ENCODE data around the gene FKBP10. TPM values are rescaled to one million over a fixed set of nuclear protein-coding genes. Genes with fewer than 3 reads are reported as not detected.
"Not testable (repeated sequence)": the region's sequence is repeated elsewhere in the genome, so short reads cannot be mapped to it uniquely, and the experiment has no call there.

The FKBP10 gene
- total RNA-seq, 2 donors from 2014 or later = 0.64 to 0.74 TPM

DNA sequence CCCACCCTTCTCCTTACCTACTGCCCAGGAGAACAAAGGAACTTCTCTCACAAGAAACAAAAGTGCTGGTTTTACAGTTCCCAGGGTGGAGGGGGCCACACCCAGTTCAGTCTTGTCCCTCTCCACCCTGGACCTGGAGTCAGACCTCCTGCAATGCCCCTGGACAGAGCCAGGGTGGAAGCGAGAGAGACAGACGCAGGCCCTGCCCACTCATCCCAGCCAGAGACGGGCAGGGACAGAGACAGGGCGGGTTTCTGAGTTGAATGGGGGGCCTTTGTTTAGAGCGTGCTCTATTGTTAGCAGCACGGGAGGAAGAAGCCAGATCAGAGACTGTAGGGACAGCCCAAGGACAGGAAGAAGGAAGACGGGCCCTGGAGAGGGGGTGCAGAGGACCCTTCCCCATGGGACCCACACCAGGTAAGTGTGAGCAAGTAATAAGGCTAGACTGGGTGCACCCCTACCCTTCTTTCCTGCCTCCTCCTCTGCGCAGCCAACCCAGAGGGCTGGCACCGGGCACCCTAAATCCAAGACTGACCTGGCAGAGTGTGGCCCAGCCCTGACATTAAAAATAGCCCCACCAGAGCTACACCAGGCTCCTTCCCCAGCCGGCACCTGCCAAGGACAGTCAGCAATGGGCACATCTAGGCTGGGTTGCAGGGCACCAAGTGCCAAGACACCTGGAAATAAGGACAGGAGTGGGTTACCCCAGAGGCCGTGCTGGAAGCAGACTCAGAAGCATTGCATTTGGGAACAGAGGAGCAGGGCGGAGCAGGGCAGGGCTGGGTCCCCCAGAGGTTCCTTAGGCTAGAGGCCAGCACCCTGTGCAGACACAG is 37.2 kb upstream of the FKBP10 start:
- Mint-ChIP-seq H3K4me3 (no peak overlapping the region), H3K4me1 (ENCODE audit: low read depth in 2 of 2) (no peaks in the 10 kb centered on the region), H3K36me3 (no peaks in the 10 kb centered on the region), H3K27me3 (peaks cover 0 to 5% of the 10 kb centered on the region in 2 donors), H3K27ac (no peak overlapping the region), H3K9me3 (no peaks in the 10 kb centered on the region)
- no peak for DNase-seq (ENCODE audit: low spot score)
- ATAC-seq = peak; percentile 3 to 15

DNA sequence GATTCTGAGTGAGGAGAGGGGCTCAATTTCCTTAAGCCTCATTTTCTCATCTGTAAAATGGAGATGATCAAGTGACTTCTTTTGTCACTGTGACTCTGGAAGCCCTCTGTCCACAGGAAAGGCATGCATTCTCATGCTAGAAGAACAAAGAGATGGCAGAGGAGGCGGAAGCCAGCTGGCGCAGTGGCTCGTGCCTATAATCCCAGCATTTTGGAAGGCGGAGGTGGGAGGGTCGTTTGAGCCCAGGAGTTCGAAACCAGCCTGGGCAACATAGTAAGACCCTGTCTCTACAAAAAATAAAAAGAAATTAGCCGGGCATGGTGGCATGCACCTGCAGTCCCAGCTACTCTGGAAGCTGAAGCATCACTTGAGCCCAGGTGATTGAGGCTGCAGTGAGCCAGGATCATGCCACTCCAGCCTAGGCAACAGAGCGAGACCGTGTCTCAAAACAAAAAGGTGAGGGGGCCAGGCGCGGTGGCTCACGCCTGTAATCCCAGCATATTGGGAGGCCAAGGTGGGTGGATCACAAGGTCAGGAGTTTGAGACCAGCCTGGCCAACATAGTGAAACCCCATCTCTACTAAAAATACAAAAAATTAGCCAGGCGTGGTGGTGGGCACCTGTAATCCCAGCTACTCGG is 36.4 kb upstream of the FKBP10 start:
- DNase-seq (ENCODE audit: low spot score); H3K27me3 Mint-ChIP-seq; H3K27ac Mint-ChIP-seq; H3K9me3 Mint-ChIP-seq; H3K36me3 Mint-ChIP-seq; H3K4me3 Mint-ChIP-seq; ATAC-seq; H3K4me1 Mint-ChIP-seq (ENCODE audit: low read depth in 2 of 2): not testable (repeated sequence)

DNA sequence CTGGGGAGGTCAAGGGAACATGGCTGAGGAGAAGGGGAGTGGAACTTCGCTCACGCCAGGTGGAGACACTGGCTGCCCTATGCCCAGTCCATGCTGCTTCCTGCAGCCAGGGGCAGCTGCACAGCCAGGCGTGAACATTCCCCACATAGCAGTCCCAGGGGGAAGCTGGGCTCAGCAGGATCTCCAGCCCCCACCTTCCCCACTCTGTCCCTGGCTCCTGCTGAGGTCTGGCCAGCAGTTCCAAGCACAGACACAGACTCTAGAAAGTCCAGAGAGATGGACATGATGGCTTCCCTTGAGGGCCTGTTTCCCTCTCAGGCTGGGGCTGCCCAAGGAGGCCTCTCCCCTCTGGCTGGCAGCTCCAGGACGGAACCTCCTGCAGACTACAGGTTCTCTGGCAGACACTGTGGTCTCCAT is 35.6 kb upstream of the FKBP10 start:
- H3K9me3 Mint-ChIP-seq = no peaks in the 10 kb centered on the region
- peak in 1 of 2 donors; percentile 9 for ATAC-seq

DNA sequence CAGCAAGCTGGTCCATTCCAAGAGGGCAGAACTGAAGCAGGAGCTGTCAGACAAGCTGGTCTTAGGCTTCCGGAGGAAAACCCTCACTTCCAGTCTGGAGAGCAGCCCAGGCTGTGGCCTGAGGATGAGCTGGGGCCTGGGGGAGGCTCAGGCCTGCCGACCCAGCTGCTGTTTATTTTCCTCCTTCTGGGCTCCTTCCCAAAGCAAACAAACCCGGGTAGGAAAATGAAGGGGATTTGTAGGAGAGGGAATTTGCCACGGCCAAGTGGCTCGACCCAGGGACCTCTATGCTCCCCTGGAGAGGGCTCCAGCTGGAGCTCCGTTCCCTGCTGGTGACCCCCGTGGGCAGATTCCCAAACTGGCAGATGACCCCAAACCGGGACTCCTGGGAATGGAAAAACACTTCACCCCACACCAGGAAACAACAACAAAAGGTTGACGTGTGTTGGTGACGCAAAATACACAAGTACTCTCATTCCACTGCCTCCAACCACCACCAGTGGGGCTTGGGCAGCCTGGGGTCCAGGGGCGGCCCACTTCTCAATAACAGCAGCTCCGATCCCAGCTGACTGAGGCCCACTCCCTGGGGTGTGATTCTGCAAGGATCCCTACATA is 35.1 kb upstream of the FKBP10 start:
- no peak for ATAC-seq
- H3K9me3 Mint-ChIP-seq = no peaks in the 10 kb centered on the region
- H3K27me3 Mint-ChIP-seq = peaks cover 9 to 16% of the 10 kb centered on the region in 2 donors
- no peak overlapping the region for H3K27ac Mint-ChIP-seq
- H3K4me1 Mint-ChIP-seq (ENCODE audit: low read depth in 2 of 2) = no peaks in the 10 kb centered on the region
- H3K4me3 Mint-ChIP-seq = no peak overlapping the region
- no peaks in the 10 kb centered on the region for H3K36me3 Mint-ChIP-seq
- DNase-seq (ENCODE audit: low spot score) = no peak

More for the DNA sequence above, 35.6 kb upstream of the FKBP10 start:
- Mint-ChIP-seq H3K36me3 (no peaks in the 10 kb centered on the region), H3K27me3 (peaks cover 7 to 13% of the 10 kb centered on the region in 2 donors), H3K4me3 (no peak overlapping the region), H3K27ac (no peak overlapping the region), H3K4me1 (ENCODE audit: low read depth in 2 of 2) (no peaks in the 10 kb centered on the region)
- no peak for DNase-seq (ENCODE audit: low spot score)

DNA sequence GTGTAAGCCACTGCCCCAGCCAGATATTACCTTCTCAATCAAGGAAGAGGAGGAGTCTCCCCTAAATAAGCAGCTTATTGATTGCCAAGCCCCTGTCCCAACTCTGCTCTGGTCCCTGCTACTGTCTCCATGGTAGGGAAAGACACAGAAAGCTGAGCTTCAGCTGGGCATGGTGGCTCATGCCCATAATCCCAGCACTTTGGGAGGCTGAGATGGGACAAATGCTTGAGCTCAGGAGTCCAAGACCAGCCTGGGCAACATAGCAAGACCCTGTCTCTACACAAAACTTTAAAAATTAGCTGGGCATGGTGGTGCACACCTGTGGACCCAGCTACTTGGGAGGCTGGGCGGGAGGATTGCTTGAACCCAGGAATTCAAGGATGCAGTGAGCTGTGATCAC is 32.9 kb upstream of the FKBP10 start:
- no peak overlapping the region for H3K27ac Mint-ChIP-seq
- no peak for DNase-seq (ENCODE audit: low spot score)
- H3K9me3 Mint-ChIP-seq = no peaks in the 10 kb centered on the region
- H3K27me3 Mint-ChIP-seq = peaks cover 9 to 21% of the 10 kb centered on the region in 2 donors
- peaks cover 2 to 4% of the 10 kb centered on the region in 2 donors for H3K4me1 Mint-ChIP-seq (ENCODE audit: low read depth in 2 of 2)
- no peak overlapping the region for H3K4me3 Mint-ChIP-seq
- no peaks in the 10 kb centered on the region for H3K36me3 Mint-ChIP-seq
- ATAC-seq = no peak

DNA sequence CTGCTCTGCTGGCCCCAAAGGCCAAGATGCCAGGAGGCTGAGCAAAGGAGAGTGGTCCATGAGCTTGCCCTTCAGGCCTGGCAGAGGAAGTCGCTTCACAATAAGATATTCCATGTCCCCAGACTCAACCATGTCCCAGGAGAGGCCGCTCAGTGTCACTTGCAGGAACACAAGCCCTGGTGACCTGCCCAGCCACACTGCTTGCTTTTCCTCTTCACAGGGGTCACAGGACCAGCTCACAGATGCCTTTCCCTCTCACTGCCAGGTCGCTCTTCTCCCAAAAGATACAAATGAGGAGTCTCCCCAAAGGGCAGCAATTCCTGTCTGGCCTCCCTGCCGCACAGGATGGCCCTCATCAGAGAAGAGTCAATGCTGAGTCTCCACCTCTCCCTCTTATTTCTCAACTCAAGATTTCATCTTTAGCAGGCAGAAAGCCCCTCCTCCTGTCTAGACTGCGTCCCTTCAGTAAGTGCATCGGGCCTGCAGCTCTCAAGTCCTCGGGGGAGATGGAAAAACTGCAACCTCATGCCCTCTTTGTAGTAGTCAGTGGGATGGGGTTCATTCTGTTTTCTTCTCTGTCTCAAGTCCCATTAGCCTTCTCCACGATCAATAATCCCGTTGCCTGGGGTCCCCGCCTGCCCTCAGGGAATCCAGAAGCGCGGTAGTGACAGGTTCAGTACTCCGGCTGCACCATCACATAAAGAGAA is 31.2 kb upstream of the FKBP10 start:
- Mint-ChIP-seq H3K27ac (no peak overlapping the region), H3K9me3 (no peaks in the 10 kb centered on the region), H3K4me1 (ENCODE audit: low read depth in 2 of 2) (peaks cover 2 to 4% of the 10 kb centered on the region in 2 donors), H3K4me3 (no peak overlapping the region), H3K36me3 (no peaks in the 10 kb centered on the region), H3K27me3 (peaks cover 9 to 16% of the 10 kb centered on the region in 2 donors)
- DNase-seq (ENCODE audit: low spot score) (no peak), ATAC-seq (no peak)

DNA sequence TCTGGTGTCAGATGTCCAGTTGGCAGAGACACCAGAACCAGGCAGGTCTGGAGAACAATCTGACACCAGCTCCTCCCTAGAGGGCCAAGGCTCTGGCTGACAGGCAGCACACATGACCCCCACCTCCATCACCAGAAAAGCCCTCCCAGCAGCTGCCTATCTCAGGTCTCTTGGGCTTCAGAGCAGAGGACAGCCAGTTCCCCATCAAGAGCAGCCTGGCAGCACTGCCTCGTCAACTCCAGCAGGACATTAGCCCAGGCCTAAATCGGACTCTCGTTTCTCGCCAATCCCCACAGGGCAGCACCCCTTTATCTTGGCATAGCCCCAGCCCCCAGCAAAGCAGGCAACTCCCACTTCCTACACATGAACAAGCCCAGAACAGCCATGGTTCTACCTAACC is 30.7 kb upstream of the FKBP10 start:
- no peaks in the 10 kb centered on the region for H3K36me3 Mint-ChIP-seq
- DNase-seq (ENCODE audit: low spot score) (no peak), ATAC-seq (no peak)
- peaks cover 9 to 16% of the 10 kb centered on the region in 2 donors for H3K27me3 Mint-ChIP-seq
- H3K4me1 Mint-ChIP-seq (ENCODE audit: low read depth in 2 of 2) = peaks cover 5 to 8% of the 10 kb centered on the region in 2 donors
- H3K9me3 Mint-ChIP-seq = no peaks in the 10 kb centered on the region
- no peak overlapping the region for H3K4me3 Mint-ChIP-seq
- no peak overlapping the region for H3K27ac Mint-ChIP-seq

DNA sequence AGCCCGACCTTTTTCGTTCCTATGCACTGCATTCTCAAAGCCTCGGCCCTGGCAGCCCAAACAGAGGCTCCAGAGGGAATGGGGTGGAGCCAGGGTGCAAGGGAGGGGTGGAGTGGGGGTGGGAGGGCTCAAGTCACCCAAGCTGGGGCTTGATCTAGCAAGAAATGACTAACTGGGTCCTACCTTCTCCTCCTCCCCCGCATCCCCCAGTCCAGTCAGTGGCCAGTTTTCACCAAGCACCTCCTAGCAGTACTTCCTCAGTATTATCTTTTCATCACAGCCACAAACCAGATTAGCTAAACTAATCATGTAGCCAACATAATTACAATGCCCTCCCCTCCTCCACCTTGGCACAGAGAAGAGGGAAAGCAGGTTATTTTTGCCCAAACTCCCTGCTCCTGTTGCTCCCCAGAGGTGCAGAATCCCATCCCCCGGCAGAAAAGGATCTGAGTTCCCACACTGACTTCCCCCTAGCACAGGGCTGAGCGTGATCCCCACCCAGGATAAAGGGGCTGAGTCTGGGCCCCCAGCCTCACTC is 28.5 kb upstream of the FKBP10 start:
- no peak for ATAC-seq
- Mint-ChIP-seq H3K9me3 (no peaks in the 10 kb centered on the region), H3K36me3 (no peaks in the 10 kb centered on the region), H3K27me3 (peaks cover 9 to 16% of the 10 kb centered on the region in 2 donors), H3K4me1 (ENCODE audit: low read depth in 2 of 2) (peaks cover 7 to 8% of the 10 kb centered on the region in 2 donors), H3K4me3 (peak overlapping the region; percentile 39), H3K27ac (no peak overlapping the region)
- DNase-seq (ENCODE audit: low spot score) = no peak

DNA sequence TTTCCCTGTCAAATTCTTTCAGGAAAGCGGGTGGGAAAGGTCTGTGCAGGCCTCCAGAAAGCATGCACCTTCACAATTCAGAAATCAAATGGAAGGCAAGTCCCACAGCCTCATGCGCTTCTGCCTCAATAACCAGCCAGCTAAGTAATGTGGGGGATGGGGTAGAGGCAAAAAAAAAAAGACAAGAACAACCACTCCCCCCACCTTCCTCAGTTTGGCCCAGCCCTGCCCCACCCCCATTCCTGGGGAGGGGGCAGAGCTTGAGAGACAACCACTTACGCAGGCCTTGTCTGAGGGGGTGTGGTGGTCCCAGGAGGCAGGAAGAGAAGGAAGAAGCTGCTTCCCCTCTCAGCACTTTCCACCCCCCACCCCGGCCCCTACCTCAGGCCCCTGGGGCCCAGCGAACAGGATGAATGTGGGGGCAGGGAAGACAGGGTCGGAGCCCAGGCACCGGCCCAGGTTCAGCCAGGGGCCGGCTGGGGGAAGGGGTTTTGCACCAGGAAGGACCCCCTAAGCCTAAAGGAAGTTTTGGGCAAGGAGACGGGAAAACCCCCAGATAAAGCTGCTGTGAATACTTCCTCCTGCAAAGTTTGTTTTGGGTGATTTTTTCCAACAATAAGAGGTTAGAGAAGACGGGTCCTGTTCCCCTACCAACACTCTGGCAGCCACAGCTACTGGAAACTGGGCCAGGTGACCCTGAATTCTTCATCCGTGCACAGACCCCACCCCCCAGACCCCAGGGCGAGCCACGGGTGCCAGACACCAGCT is 27.5 kb upstream of the FKBP10 start:
- ATAC-seq (no peak), DNase-seq (ENCODE audit: low spot score) (no peak)
- H3K36me3 Mint-ChIP-seq = no peaks in the 10 kb centered on the region
- H3K4me1 Mint-ChIP-seq (ENCODE audit: low read depth in 2 of 2) = peaks cover 7 to 8% of the 10 kb centered on the region in 2 donors
- no peak overlapping the region for H3K4me3 Mint-ChIP-seq
- peaks cover 9 to 16% of the 10 kb centered on the region in 2 donors for H3K27me3 Mint-ChIP-seq
- H3K9me3 Mint-ChIP-seq = no peaks in the 10 kb centered on the region
- no peak overlapping the region for H3K27ac Mint-ChIP-seq

DNA sequence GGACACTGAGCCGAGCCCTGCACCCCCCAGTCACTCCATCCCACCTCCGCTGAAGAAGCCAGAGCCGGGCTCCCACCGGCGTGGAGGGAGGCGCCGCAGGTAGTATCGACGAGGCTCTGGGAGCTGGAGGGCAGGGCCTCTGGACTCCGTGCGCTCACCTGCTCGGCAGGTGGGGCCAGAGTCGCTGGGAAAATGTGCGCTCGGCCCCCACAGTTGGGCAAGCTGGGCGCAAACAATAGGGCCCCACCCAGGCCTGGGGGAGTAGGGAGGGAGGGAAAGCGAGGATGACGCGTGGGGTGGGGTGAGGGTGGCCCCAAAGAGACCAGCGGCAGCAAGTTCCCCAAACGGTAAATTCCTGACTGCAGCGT is 27.0 kb upstream of the FKBP10 start:
- H3K27ac Mint-ChIP-seq = no peak overlapping the region
- peaks cover 7 to 8% of the 10 kb centered on the region in 2 donors for H3K4me1 Mint-ChIP-seq (ENCODE audit: low read depth in 2 of 2)
- peaks cover 9 to 16% of the 10 kb centered on the region in 2 donors for H3K27me3 Mint-ChIP-seq
- no peak overlapping the region for H3K4me3 Mint-ChIP-seq
- no peaks in the 10 kb centered on the region for H3K36me3 Mint-ChIP-seq
- DNase-seq (ENCODE audit: low spot score) = no peak
- no peak for ATAC-seq
- H3K9me3 Mint-ChIP-seq = no peaks in the 10 kb centered on the region

DNA sequence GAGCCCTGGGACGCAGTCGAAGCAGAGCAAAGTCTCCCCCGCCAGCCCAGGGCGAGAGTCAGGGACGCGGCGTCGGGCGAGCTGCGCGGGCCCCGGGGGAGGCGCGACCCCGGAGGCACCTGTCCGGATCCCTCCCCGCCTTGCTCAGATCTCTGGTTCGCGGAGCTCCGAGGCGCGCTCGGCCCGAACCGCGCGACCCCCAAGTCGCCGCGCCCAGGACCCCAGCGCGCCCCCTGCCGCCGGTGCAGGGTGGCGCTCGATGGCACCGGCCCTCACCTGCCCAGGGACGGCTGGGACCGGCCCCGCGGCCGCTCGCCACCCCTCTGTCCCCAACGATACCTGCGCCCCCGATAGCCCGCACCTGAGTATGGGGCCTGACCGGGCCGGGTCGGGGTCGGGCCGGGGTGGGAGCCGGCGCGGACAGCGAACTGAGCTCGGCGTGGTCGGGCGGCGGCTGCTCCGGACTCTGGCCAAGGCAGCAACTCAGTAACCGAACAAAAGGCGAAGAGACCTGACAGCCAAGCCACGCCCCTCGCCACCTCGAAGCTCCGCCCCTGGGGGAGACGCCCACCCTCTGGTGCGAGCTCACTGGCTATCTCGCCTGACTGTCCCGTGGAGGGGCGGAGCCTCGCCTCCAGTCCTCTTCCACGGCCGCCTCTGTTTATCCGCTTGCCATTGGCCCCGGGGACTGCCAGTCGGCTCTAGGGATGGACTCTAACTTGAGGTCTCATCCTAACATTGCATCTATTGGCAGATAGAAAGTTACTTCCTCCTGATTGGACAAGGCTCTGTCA is 26.4 kb upstream of the FKBP10 start, which contains the start of gene JUP:
TSS of gene JUP (minus strand) at position 485 of the 794 bp plus-strand sequence. CDS start 14,857 bp downstream, outside the sequence.
- Mint-ChIP-seq H3K36me3 (no peaks in the 10 kb centered on the region), H3K27ac (no peak within 1 kb of the TSS), H3K4me3 (peak within 1 kb of the TSS; percentile 59), H3K27me3 (peaks cover 9 to 16% of the 10 kb centered on the region in 2 donors), H3K9me3 (no peaks in the 10 kb centered on the region), H3K4me1 (ENCODE audit: low read depth in 2 of 2) (peaks cover 7 to 8% of the 10 kb centered on the region in 2 donors)
- ATAC-seq (peak; percentile 96 to 98), DNase-seq (ENCODE audit: low spot score) (peak; percentile 96)

DNA sequence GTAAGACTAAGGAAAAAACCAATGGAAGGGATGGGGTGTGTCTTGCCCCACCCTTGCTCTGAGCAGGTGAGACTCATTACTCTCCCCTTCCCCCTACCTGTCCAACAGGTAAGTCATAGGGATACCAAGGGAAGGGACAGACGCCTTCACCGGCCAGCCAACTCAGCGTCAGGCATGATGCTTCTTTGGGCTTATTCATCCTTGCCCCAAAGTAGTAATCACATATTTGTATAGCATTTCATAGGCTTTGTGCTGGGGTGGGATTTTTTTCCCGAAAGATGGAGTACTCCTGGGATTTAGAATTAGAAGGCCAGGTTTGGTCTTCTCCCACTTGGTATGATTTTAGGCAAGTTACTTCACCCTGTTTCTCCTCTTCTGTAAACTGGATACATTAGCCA is 25.8 kb upstream of the FKBP10 start:
- H3K9me3 Mint-ChIP-seq = no peaks in the 10 kb centered on the region
- peaks cover 7 to 8% of the 10 kb centered on the region in 2 donors for H3K4me1 Mint-ChIP-seq (ENCODE audit: low read depth in 2 of 2)
- DNase-seq (ENCODE audit: low spot score) (no peak), ATAC-seq (no peak)
- H3K27ac Mint-ChIP-seq = no peak overlapping the region
- peak overlapping the region; percentile 59 for H3K4me3 Mint-ChIP-seq
- H3K27me3 Mint-ChIP-seq = peaks cover 4 to 10% of the 10 kb centered on the region in 2 donors
- H3K36me3 Mint-ChIP-seq = no peaks in the 10 kb centered on the region
